Heart left ventricle (tissue), 13 donors: Measurements from ENCODE around the gene SGK1.

Experiments used
- CTCF ChIP-seq, 12 donors: fragments of 200-600 bp; sonication (generic) in 4 of 12; IDR thresholded peaks; one replicate each; pipeline versions ENCODE4 v1.5.0 to v1.8.0; 2018 to 2022; ENCODE audit warnings: antibody characterized with exemption in 12 of 12, mild to moderate bottlenecking in 5 of 12
- POLR2A ChIP-seq, 2 donors: fragments of 450-650 bp; IDR thresholded peaks; one replicate each; pipeline ENCODE4 v1.6.1; 2017; ENCODE audit warnings: antibody characterized with exemption in 2 of 2, mild to moderate bottlenecking in 2 of 2, moderate library complexity in 2 of 2
- donor health status: ischemic (EF 13 %, LVEDD 7.1; RV severe dilation, severe dysfunction).
- donor health status: DM: no; HTN: yes; CAD: no.
- donor health status: DM: no; HTN: no; CAD: no.
- donor health status: ischemic (EF 25% LVEDD 6.9; RV normal size, moderate dysfunction).
- donor health status: ischemic (EF 25% LVEDD 5.7; RV mildly dilated, moderate dysfunction).
- donor health status: ischemic (EF 35%, LVEDD 5.7; RV mildly dilated, moderate dysfunction).
- donor health status: nonischemic (EF 11% LVEDD 7.7; RV severe dilation, severe dysfunction).
- donor health status: DM: yes; HTN: yes; CAD: no.
- donor health status: PGD.
- donor health status: ischemic (EF 29% LVEDD 5.4; RV normal size, mild dysfunction).
- donor health status: nonischemic (EF 23%, LVEDD 6.1; RV moderate dilation, normal function).

DNA sequence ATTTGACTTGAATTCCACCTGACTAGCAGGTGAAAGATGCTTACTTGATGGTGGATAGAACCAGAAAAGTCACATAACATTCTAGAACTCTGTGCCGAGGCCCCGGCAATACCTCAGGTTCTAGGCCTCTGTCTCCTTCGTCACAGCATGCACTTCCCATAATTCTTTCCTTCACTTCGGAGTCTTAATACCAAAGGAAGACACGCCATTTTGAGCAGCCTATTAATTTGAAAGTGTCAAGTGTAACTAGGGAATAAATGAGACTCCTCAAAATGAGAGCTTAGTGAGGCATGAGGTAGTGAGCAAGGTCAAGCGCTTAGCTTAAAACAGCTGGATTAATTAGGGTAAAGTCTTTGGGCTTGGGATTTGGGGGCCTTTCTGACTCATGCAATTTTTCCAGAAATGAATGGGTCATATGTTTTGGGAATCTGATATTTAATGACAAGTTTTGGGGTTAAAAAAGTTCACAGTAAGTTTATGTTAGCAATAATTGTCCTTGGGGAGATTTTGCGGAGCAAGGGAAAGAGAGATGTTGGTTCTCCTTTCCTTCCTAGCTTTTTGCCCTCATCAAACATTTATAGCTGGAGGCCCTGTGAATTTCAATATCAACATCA, 29.1 kb upstream of the SGK1 start:
- TF ChIP-seq CTCF (IDR thresholded peaks at IDR 0.05) = no peak
- no peak for TF ChIP-seq POLR2A (IDR thresholded peaks at IDR 0.05)
